HepG2 (cell line): ENCODE measurements around the gene MGAT1. TPM values are rescaled to one million over a fixed set of nuclear protein-coding genes. Genes with fewer than 3 reads are reported as not detected.

Source experiments
- AKAP8 ChIP-seq: sonication (generic); formaldehyde crosslinking; IDR thresholded peaks from 2 replicates; pipeline ENCODE4 v1.5.1; 2020; ENCODE audit warnings: mild to moderate bottlenecking, missing genetic modification reagents
- BCLAF1 ChIP-seq: fragments of 450-650 bp; IDR thresholded peaks from 2 replicates; pipeline ENCODE4 v1.6.1; 2017; ENCODE audit warnings: mild to moderate bottlenecking
- MAFG ChIP-seq: sonication (generic); formaldehyde crosslinking; IDR thresholded peaks from 2 replicates; pipeline ENCODE4 v1.5.1; 2020; ENCODE audit warnings: mild to moderate bottlenecking, missing genetic modification reagents
- NR0B2 ChIP-seq: sonication (generic); formaldehyde crosslinking; IDR thresholded peaks from 2 replicates; pipeline ENCODE4 v1.4.0; 2020; ENCODE audit warnings: mild to moderate bottlenecking, missing genetic modification reagents
- PATZ1 ChIP-seq: sonication (generic); formaldehyde crosslinking; IDR thresholded peaks from 2 replicates; pipeline ENCODE4 v1.4.0; 2020; ENCODE audit warnings: missing genetic modification reagents
- PLSCR1 ChIP-seq: sonication (generic); formaldehyde crosslinking; IDR thresholded peaks from 2 replicates; pipeline ENCODE4 v1.5.0; 2020; ENCODE audit warnings: missing genetic modification reagents, mild to moderate bottlenecking, borderline replicate concordance
- SATB2 ChIP-seq: sonication (generic); formaldehyde crosslinking; IDR thresholded peaks from 2 replicates; pipeline ENCODE4 v1.5.0; 2020; ENCODE audit warnings: missing genetic modification reagents
- TCF7L2 ChIP-seq: IDR thresholded peaks from 2 replicates; pipeline ENCODE4 v1.6.1; 2011; ENCODE audit warnings: mild to moderate bottlenecking, low read depth, low read length, moderate library complexity
- TERF1 ChIP-seq: sonication (generic); formaldehyde crosslinking; IDR thresholded peaks from 2 replicates; pipeline ENCODE4 v1.8.0; 2022; ENCODE audit warnings: mild to moderate bottlenecking, missing genetic modification reagents, moderate library complexity
- TRIM22 ChIP-seq: fragments of 450-650 bp; IDR thresholded peaks from 2 replicates; pipeline ENCODE4 v1.6.1; 2017
- ZNF10 ChIP-seq: sonication (generic); formaldehyde crosslinking; IDR thresholded peaks from 2 replicates; pipeline ENCODE4 v1.4.0; 2020; ENCODE audit warnings: mild to moderate bottlenecking, low read depth, missing genetic modification reagents, borderline replicate concordance
- ZNF225 ChIP-seq: sonication (generic); formaldehyde crosslinking; IDR thresholded peaks from 2 replicates; pipeline ENCODE4 v1.4.0; 2020; ENCODE audit warnings: mild to moderate bottlenecking, missing genetic modification reagents
- ZNF260 ChIP-seq: sonication (generic); formaldehyde crosslinking; IDR thresholded peaks from 2 replicates; pipeline ENCODE4 v1.4.0; 2020; ENCODE audit warnings: missing genetic modification reagents, low read depth, mild to moderate bottlenecking, borderline replicate concordance
- ZNF710 ChIP-seq: sonication (generic); formaldehyde crosslinking; IDR thresholded peaks from 2 replicates; pipeline ENCODE4 v1.5.0; 2020; ENCODE audit warnings: mild to moderate bottlenecking, missing genetic modification reagents, borderline replicate concordance
- ZNF784 ChIP-seq: sonication (generic); formaldehyde crosslinking; IDR thresholded peaks from 2 replicates; pipeline ENCODE4 v1.5.1; 2020; ENCODE audit warnings: missing genetic modification reagents, mild to moderate bottlenecking, borderline replicate concordance
- polyA plus RNA-seq, 8 experiments: library from polyadenylated mRNA; depleted of rRNA in 3 of 8; stranded (reverse) in 7 of 8; unstranded in 1 of 8; fragments of >200 nt; fragmentation: Illumina TruSeq in 4 of 8; extraction: Trizol in 4 of 8; gene quantifications; 2 replicates each; pipeline versions ENCODE4 v1.2.1 to v1.2.3, GENCODE V29; 2011 to 2016; ENCODE audit warnings: low read depth in 4 of 8, missing spikeins in 1 of 8, mixed read lengths in 1 of 8; ENCODE audit not compliant: insufficient read depth in 1 of 8
- total RNA-seq, 5 experiments: library from RNA; depleted of rRNA; stranded (reverse); fragments of >200 nt; fragmentation: Illumina TruSeq; extraction: Trizol; gene quantifications; 2 replicates each; pipeline ENCODE4 v1.2.3, GENCODE V29; 2016; ENCODE audit warnings: low read depth in 1 of 5

MGAT1 gene
- total and polyA plus RNA-seq, 2 of the 13 experiments (the other 11 are each of a cell fraction or from before 2014, with no cell fraction given): 50.1 to 55.3 TPM

- TF ChIP-seq NR0B2 (CRISPR knock-in tag) (peak; percentile 38; the same call in 1 of the 2 replicates), PLSCR1 (CRISPR knock-in tag) (no peak), TCF7L2 (no peak), ZNF225 (peak; percentile 75; the same call in 1 of the 2 replicates), ZNF10 (CRISPR knock-in tag) (no peak), BCLAF1 (no peak), AKAP8 (CRISPR knock-in tag) (peak; percentile 69; the same call in 1 of the 2 replicates), ZNF260 (CRISPR knock-in tag) (no peak), ZNF784 (CRISPR knock-in tag) (no peak; the same call in 1 of the 2 replicates), ZNF710 (CRISPR knock-in tag) (0 out of 2 replicates have a peak, but pooled peaks have one; percentile 14), TERF1 (no peak), MAFG (CRISPR knock-in tag) (no peak), PATZ1 (CRISPR knock-in tag) (peak; percentile 75), SATB2 (no peak; the same call in 1 of the 2 replicates), TRIM22 (no peak)
These were observed 7.8 kb upstream of the MGAT1 start (continued) for GRCh38 chr5:180810210-180810958.
